NCI-H2171 treated with DMSO at 0.1 percent for 48 hours (cell line): ENCODE results near the gene MYH9.

Experiments used
- DNase-seq: peaks from one replicate; lab custom pipeline; 2025; lab: John Stamatoyannopoulos, UW

MYH9 gene

DNA sequence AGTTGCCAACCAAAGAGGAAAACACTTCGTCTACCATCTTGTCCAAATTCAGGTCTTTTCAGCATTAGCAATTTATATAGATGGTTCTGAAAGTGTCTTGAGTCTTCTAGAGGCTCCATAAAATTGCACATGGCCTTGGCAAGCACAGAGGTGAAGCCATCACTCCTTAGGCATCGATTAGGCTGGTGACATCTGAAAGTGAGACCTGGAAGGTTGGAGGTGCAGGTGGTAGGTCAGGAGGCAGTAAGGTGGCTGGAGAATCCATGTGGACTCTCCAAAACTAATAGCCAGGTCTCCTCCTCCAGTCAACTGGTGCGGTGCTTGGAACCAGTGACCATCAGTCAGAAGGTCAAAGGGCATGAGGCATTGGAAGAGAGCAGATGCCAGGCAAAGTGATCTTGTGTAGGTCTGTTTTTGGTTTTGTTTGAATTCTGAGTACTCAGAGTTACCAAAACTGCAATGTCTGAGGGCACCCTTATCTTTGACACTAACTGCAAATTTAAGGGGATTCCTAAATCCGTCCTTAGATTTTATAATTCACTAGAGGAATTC, 141.9 kb downstream of the MYH9 start:
- no peak for DNase-seq

DNA sequence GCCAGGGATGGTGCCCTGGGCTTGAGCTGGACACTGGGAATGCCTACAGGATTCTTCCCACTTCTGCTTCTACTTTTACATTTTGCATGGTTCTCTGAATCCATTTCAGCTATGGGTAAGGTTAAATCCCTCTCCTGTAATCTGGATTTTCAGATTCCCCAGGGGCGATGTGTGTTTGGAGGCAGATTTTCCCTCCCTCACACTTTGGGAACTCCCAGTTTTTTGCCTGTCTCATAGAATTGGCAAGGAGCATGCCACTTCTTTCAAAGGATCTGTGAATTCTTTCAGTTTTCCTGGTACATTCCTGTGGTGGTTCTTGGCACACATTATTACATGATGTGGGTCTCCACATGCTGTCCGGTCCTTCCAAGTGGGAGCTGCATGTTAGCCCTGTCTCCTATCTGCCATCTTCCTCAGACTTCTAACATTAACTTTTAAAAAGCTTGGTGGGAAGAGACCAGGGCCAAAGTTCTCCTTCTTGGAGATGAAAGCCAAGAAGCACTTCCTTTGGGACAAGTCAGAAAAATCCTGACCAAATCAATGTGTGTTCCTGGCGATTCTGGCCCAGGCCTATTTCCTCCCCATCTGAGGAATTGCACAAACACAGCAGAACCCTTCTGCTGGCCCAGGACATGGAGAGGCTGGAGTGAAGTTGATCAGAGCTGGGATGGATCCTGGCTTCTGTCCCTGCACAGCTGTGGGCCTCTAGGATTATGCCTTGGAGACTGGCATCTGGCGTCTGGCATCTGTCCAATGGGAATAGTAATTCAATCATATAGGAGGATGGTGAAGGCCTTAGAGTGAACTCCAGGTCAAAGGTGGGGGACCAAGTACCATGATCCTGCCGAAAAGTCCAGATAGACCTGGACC, 143.0 kb downstream of the MYH9 start:
- DNase-seq, result peak; percentile 71

DNA sequence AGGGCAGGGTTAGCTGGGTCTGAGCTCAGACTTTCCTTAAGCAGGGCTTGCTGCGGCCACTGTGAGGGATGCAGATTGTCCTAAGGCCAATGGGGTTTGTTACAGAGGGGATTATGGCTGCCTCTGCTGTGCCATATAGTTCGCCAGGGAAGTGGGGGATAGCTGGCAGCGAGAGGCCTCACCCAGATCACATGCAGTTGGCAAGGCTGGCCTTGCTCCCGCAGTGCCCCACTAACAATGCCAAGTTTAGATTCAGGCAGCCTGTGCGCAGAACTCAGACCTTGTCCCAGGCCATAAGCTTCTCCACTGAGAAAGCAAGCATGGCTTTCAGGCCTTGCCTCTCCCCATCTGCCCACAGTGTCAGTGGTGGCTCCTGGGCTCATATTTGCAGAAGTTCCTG, 143.8 kb downstream of the MYH9 start:
- no peak for DNase-seq

DNA sequence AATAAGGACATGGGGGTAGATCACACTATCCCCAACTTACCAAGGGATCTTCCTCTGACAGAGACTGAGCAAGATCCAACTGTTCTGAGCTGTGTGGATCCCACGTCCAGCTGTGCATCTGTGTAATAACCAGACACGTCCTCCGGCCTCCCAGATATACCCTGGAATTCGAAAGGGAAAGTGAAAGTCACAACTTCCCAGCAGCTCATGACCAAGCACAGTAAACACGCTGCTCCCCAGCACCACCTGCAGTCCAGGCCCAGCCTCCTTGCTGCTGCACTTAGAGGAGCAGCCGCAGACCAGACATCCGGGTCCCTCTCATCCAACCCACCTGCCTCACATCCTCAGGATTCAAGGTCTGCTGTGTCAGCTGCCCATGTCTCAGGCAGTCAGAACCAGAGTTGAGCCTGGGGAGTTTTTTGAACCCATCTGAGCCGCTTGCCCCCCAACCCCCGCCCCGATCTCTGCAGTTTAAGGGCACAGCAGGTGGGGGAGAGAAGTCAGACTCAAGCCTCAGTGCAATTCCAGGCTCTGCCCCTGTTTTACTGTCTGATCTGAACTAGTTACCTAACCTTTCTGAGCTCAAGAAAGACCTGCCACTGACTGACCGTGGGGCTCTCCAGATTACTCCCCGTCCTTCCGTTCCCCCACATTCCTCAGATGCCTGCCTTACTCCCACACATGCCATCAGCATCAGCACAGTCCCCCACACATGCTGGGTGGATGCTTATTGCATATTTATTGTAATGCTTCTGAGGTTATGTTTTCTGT, 148.2 kb downstream of the MYH9 start, which contains the start of gene APOL2:
Gene APOL2, minus strand, starts transcription at position 127 of the 771 bp plus-strand sequence. CDS start 6,365 bp downstream, outside the sequence.
- peak; percentile 91 for DNase-seq

DNA sequence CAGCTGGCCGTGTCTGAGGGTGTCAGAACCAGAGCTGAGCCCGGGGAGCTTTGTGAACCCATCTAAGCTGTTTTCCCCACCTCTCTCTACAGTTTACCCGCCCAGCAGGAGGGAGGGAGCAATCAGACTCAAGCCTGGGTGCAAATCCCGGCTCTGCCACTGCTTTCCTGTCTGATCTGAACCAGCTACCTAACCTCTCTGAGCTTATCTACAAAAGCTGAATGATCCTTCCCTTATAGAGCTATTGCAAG, 148.7 kb downstream of the MYH9 start:
- no peak for DNase-seq

DNA sequence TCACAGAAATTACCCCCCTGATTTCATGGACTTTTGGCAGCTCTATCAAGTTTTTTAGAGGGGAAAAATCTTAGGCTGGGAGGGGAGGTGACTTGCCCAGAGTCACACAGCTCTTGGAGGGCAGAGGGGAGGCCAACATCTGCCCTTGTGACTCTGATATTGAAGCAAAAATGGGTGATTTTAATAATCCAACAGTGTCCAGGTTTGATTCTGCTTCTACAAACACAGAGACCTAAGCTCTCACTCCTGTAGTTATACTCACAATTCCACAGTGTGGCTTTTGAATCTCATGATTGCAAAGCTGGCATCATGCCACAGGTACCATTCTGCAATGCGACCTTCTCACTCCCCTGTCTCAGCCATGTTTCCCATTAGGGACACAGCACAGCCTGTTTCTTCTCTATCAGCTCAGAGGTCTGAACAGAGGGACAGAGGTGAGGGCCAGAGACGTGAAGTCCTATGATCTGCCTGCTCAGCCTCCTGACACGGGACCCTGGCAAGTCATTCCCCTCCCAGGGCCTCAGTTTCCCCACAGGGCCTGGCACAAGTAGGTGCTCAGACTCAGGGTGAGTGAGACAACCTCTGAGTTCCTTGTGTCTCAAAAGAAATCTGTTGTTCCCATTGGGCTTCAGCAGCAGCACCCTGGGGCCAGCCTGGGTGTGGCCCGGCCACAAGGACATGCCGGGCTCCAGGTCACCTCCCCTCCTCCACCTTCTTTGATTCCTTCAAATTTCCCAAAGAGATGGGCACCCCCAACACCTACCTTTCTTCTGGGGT, 149.2 kb downstream of the MYH9 start:
- no peak for DNase-seq

DNA sequence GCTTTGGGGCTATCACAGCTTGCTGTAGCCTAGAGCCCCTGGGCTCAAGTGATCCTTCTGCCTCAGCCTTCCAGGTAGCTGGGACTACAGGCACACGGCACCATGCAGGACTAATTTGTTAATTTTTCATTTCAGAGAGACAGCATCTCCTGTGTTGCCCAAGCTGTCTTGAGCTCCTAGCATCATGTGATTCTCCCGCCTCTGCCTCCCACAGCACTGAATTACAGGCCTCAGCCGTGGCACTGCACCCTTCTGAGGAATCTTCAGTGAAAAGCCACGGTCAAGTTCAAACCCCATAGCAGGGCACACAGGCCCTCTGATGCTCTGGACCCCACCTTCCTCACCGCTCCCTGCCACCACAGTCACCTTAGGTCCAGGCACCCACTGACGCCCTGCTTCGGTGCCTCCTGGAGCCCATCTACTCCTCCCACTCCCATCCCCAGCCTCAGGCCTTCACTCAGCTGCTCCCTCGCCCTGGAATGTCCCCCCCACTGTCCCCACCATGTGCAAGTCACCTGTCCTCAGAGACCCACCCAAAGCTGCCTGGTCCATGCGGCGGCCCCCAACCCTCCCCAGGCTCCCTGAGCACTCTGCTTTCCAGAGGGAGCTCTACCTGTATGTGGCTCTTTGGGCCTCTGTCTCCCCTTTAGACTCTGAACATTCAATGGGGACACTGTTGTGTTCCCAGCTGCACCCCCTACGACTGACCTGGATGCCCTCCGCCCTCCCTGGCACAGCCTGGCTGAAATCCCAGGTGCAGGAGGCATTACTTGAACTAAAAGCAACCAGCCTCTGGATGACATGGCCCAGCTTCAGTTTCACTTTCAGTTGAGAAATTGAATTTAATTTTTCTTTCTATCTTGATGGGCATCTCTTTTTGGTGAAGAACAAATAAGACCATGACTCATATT, 150.1 kb downstream of the MYH9 start:
- no peak for DNase-seq

DNA sequence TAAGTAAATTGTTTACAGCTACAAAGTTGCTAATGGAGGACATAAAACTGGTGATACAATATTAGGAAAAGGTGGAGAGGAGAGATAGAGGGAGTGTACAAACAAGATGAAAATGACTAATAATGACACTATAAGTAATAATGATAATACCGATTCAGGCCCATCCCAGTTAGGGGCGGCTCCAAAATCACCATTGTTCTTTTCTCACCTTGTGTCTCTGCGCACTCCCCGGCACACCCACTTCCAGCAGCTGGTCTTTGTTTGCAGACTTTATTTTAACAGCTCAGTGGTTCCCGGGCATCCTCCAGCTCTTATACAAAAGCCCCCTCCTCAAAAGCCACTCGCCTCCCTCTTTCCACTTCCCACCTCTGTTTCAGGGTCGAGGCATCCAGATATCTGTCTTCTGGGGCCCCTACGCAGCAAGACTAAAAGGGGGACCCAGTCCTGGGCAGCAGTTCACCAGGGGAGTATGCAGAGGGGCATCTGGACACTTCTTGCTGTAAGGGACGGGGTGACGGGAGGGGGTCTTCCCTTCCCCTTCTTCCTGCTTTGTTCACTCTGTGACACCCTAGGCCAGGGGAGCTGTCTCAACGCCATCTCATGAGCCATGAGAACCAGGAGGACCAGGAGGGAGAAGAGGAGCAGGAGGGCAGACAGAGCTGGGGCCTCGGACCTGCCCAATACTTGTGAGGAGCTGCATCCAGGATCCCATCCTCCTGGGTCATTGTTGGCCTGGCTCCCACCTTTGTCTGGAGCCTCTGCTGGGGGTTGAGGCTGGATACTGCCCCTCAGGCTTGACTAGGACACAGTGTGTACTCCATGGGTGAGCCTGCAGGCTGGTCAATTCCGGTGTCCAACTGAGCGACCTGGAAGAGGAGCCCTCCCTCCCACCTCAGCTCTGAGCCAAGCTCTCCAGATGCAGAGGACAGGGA, 151.1 kb downstream of the MYH9 start:
- DNase-seq, result no peak

DNA sequence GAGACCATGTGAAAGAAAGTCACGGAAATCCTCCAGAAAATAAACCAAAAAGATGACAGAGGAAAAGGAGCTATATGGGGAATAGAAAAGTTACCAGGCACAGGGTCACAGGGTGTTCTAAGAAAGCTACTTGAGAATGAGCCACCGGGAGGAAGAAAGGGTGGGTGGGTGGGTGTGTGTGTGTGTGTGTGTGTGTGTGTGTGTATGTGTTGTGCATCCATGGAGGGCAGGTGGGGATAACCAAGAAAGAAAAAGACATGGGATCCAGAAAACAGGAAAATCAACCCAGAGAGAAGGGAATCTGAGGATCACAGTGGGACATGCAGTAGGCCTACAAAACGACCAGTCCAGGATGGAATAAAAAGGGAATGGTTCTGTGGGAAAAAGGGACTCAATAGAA, 152.2 kb downstream of the MYH9 start:
- DNase-seq, result no peak

DNA sequence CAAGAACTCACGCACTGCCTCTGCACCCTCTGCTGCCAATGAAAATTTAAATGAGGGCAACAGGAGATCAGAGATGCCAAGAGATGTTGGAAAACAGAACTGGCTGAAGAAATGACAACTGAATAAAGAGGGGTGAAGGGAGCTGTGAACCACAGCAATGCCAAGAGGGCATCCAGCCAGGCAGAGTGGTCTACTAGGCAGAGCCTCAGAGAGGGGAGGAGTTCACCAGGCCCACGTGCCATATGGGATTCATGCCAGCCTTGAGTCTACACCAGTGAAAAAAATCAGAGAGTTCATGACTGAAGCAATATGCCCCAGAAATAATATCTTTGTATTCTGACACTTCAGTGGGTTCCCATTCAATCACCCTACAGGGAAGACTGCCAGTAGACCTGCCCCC, 152.8 kb downstream of the MYH9 start:
- peak; percentile 35 for DNase-seq

DNA sequence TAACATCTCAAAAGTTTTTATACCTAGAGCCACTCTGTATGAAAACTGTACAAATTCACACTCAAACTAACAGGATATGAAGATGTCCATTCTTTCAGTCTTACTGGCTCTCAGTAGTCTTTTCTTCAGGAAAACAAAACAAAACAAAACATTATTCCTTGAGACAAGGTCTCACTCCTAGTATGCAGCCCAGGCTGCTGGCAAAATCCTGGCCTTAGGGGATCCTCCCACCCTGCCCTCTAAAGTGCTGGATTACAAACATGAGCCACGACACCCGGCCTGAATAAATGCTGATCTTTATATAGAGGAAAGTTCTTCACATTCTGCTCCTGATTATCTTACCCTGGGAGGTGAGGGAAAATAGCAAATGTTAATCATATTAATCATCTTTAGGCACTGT, 153.6 kb downstream of the MYH9 start:
- DNase-seq, result no peak

DNA sequence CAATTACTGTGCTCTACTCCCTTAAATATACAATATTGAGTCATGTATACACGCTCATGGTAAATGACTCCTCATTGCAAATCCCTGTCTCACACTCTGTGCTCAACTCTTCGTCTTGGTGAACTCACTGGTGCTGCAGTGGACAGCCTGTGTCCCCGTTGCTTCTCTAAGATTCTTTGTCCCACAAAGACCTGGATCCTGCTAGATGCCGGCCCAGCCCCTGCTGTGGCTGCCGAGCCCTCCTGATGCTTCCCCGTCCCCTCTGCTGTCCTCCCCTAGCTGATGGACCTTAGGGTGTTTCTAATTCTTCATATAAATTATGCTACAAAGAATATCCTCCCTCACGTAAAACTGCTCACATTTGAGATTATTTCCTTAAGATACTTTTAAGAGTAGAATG, 154.0 kb downstream of the MYH9 start:
- DNase-seq, result no peak

DNA sequence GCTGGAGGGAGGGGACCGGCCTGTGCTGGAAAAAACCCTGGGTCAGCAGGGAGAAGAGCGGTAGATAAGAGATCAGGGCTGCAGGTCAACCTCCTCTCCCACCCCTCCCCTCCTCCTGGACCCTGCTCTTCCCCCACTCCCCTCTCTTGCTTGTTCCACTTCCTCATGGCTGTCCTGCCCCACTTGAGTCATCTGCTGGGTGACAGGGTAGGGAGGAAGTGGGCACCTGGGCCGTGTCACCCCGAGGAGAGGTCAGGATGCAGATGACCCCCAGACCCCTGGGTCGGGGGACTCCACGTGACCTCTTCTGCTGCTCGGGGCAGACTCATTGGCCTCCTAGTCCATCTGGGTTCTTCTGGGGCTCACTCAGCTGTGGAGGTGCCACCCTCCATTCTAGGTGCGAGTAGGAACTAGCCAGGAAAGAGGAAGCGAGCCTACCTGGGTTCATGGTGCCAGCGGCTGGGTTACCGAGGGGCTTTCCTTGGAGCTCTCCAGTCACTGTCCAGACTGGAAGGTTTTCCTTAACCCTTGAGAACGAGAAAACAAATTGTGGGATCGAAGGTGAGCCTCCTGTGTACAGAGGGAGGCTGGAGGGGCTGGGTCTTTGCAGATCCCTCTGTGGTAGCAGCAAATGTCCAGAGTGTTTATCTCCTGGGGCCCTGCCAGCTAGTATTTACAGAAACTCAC, 154.9 kb downstream of the MYH9 start:
- DNase-seq, result no peak
